ENCODE measurements around the gene MCOLN3.

Gene MCOLN3

GRCh38 chr1:85041793-85042192 lies 6.5 kb downstream of the MCOLN3 start:
- TF ChIP-seq CTCF (IDR thresholded peaks at IDR 0.05; ENCODE audit: extremely low read depth, insufficient read depth, missing control alignments) = no peak
- in situ Hi-C loops (cut with MboI; ENCODE audit: low pct_unique_long_range_greater_than_20kb, low sequenced_read_pairs, unreplicated experiment) = no loop called here
- DNase-seq (ENCODE audit: low spot score) = no peak

- in situ Hi-C loops (cut with MboI; ENCODE audit: low pct_unique_long_range_greater_than_20kb, low sequenced_read_pairs, unreplicated experiment) = no loop called here
- no peak for DNase-seq (ENCODE audit: low spot score)
- TF ChIP-seq CTCF (IDR thresholded peaks at IDR 0.05; ENCODE audit: extremely low read depth, insufficient read depth, missing control alignments) = no peak
These were observed 15.1 kb downstream of the MCOLN3 start for GRCh38 chr1:85033221-85033620.

- TF ChIP-seq CTCF (IDR thresholded peaks at IDR 0.05; ENCODE audit: extremely low read depth, insufficient read depth, missing control alignments) = no peak
- DNase-seq (ENCODE audit: low spot score) = no peak
- in situ Hi-C loops (cut with MboI; ENCODE audit: low pct_unique_long_range_greater_than_20kb, low sequenced_read_pairs, unreplicated experiment) = no loop called here
These were observed 17.8 kb downstream of the MCOLN3 start for GRCh38 chr1:85030536-85030935.

- no peak for TF ChIP-seq CTCF (IDR thresholded peaks at IDR 0.05; ENCODE audit: extremely low read depth, insufficient read depth, missing control alignments)
- in situ Hi-C loops (cut with MboI; ENCODE audit: low pct_unique_long_range_greater_than_20kb, low sequenced_read_pairs, unreplicated experiment) = no loop called here
- no peak for DNase-seq (ENCODE audit: low spot score)
These were observed 20.1 kb downstream of the MCOLN3 start for GRCh38 chr1:85028151-85028550.

GRCh38 chr1:85027242-85027983 lies 20.9 kb downstream of the MCOLN3 start:
- DNase-seq (ENCODE audit: low spot score) = peak; percentile 20
- TF ChIP-seq CTCF (IDR thresholded peaks at IDR 0.05; ENCODE audit: extremely low read depth, insufficient read depth, missing control alignments) = peak; percentile 40
- in situ Hi-C loops (cut with MboI; ENCODE audit: low pct_unique_long_range_greater_than_20kb, low sequenced_read_pairs, unreplicated experiment) = no loop called here

- no peak for TF ChIP-seq CTCF (IDR thresholded peaks at IDR 0.05; ENCODE audit: extremely low read depth, insufficient read depth, missing control alignments)
- no peak for DNase-seq (ENCODE audit: low spot score)
- in situ Hi-C loops (cut with MboI; ENCODE audit: low pct_unique_long_range_greater_than_20kb, low sequenced_read_pairs, unreplicated experiment) = no loop called here
These were observed 22.4 kb downstream of the MCOLN3 start for GRCh38 chr1:85025940-85026339.
